Jurkat, Clone E6-1 (cell line): Measurements from ENCODE around the gene CIROP.

Experiments
- DNase-seq: peaks from one replicate; pipeline ENCODE4 v3.0.0-alpha.2; 2011; ENCODE audit warnings: low read depth, low spot score
- H3K4me3 ChIP-seq: 2 replicates; pipeline ENCODE4 v1.5.1; 2011; ENCODE audit warnings: mild to moderate bottlenecking, low read length, control low read depth, moderate library complexity

CIROP gene

GRCh38 chr14:23136566-23137133, 31.9 kb upstream of the CIROP start:
- H3K4me3 ChIP-seq: no peak overlapping the region
- DNase-seq: no peak

- DNase-seq: no peak
- H3K4me3 ChIP-seq: no peak overlapping the region
Observed at GRCh38 chr14:23132970-23133369, 28.2 kb upstream of the CIROP start.

- DNase-seq: no peak
- H3K4me3 ChIP-seq: no peak overlapping the region
Observed at GRCh38 chr14:23131482-23131881, 26.7 kb upstream of the CIROP start.

GRCh38 chr14:23130871-23131270, 26.1 kb upstream of the CIROP start:
- no peak for DNase-seq
- no peak overlapping the region for H3K4me3 ChIP-seq

GRCh38 chr14:23129759-23130316, 25.0 kb upstream of the CIROP start:
- H3K4me3 ChIP-seq: no peak overlapping the region
- DNase-seq: no peak

GRCh38 chr14:23128969-23129758, 24.4 kb upstream of the CIROP start:
- no peak overlapping the region for H3K4me3 ChIP-seq
- DNase-seq: no peak

GRCh38 chr14:23127861-23128260, 23.1 kb upstream of the CIROP start:
- no peak overlapping the region for H3K4me3 ChIP-seq
- no peak for DNase-seq

- DNase-seq: no peak
- no peak overlapping the region for H3K4me3 ChIP-seq
Observed at GRCh38 chr14:23126548-23127278, 21.9 kb upstream of the CIROP start.

GRCh38 chr14:23125933-23126524, 21.2 kb upstream of the CIROP start:
- H3K4me3 ChIP-seq: no peak overlapping the region
- DNase-seq: no peak

- no peak for DNase-seq
- no peak overlapping the region for H3K4me3 ChIP-seq
Observed at GRCh38 chr14:23125011-23125410, 20.2 kb upstream of the CIROP start.

GRCh38 chr14:23124337-23124954, 19.7 kb upstream of the CIROP start:
- DNase-seq: no peak
- no peak overlapping the region for H3K4me3 ChIP-seq

- no peak for DNase-seq
- H3K4me3 ChIP-seq: no peak overlapping the region
Observed at GRCh38 chr14:23123419-23123818, 18.6 kb upstream of the CIROP start.

GRCh38 chr14:23122086-23122485, 17.3 kb upstream of the CIROP start:
- no peak for DNase-seq
- H3K4me3 ChIP-seq: no peak overlapping the region

GRCh38 chr14:23121361-23121771, 16.6 kb upstream of the CIROP start:
- no peak for DNase-seq

GRCh38 chr14:23120541-23121251, 15.9 kb upstream of the CIROP start:
- DNase-seq: peak; percentile 76
- peak overlapping the region; percentile 51 for H3K4me3 ChIP-seq

More at GRCh38 chr14:23121361-23121771, 16.6 kb upstream of the CIROP start:
- H3K4me3 ChIP-seq: no peak overlapping the region

GRCh38 chr14:23119363-23120327, 14.9 kb upstream of the CIROP start:
- H3K4me3 ChIP-seq: peak overlapping the region; percentile 51
- DNase-seq: peak; percentile 83
